Body of pancreas (tissue), 4 donors: ENCODE results near the gene FAM135A.

Experiments
- CTCF ChIP-seq, 7 experiments: fragments of 450-650 bp in 4 of 7; fragments of 200-600 bp in 3 of 7; sonication (generic) in 3 of 7; IDR thresholded peaks; one replicate each; pipeline ENCODE4 v1.5.1; 2016 to 2019; ENCODE audit warnings: antibody characterized with exemption in 7 of 7
- POLR2A ChIP-seq, 3 donors: fragments of 450-650 bp; IDR thresholded peaks; one replicate each; pipeline ENCODE4 v1.6.1; 2016; ENCODE audit warnings: antibody characterized with exemption in 3 of 3, mild to moderate bottlenecking in 2 of 3

GRCh38 chr6:70510600-70510999, 97.3 kb downstream of the FAM135A start:
- TF ChIP-seq CTCF (IDR thresholded peaks at IDR 0.05) (no peak), POLR2A (IDR thresholded peaks at IDR 0.05) (no peak)
